Activated CD4-positive, alpha-beta T cell treated with anti-CD3 and anti-CD28 coated beads, Interleukin-2, amount 50 U/mL, for 1 hour (primary cell): Measurements from ENCODE around the gene GBE1.
"Not testable (repeated sequence)": the region's sequence is repeated elsewhere in the genome, so short reads cannot be mapped to it uniquely, and the experiment has no call there.

Source experiments
- DNase-seq: peaks from one replicate; pipeline ENCODE4 v3.0.0-alpha.2; 2020

Gene GBE1

DNA sequence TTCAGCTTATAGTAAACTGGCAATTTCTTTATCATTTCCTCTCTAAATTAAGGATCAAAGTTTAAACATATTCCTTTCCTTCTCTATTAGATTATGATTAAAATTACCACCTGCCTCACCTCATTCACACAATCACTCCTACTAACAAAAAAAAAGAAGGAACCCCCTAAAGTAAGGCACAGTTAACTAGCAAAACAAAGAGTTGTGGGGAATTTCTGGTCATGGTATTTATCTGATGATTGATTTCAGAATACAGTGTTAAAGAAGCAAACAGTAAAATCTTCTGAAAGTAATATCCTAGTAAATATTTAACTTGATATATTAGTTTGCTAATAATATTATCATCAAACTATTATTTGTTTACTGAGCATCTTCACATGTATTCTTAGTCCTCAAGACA lies 8.8 kb downstream of the GBE1 start:
- DNase-seq, result no peak

DNA sequence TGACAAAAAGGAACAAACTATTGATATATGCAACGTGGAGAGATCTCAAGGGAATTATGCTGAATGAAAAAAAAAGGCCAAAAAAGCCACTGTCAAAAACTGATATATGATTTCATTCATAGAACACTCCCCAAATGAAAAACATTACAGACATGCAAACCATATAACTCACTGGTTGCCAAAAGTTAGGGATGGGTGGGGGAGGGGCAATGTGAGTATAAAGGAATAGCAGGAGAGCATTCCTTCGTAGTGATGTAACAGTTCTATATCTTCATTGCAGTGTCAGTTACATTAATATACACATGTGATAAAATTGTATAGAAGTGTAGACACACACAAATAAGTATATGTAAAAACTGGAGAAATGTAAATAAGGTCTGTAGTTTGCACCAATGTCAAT lies 12.2 kb downstream of the GBE1 start:
- no peak for DNase-seq

DNA sequence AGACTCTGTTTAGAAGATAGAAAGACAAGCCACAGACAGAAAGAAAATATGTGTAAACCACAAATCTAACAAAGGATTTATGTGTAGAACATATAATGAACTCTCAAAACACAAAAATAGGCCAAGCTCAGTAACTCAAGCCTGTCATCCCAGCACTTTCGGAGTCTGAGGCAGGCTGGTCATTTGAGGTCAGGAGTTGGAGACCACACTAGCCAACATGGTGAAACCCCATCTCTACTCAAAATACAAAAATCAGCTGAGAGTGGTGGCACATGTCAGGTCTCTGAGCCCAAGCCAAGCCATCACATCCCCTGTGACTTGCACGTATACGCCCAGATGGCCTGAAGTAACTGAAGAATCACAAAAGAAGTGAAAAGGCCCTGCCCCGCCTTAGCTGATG lies 14.2 kb downstream of the GBE1 start:
- not testable (repeated sequence) for DNase-seq

DNA sequence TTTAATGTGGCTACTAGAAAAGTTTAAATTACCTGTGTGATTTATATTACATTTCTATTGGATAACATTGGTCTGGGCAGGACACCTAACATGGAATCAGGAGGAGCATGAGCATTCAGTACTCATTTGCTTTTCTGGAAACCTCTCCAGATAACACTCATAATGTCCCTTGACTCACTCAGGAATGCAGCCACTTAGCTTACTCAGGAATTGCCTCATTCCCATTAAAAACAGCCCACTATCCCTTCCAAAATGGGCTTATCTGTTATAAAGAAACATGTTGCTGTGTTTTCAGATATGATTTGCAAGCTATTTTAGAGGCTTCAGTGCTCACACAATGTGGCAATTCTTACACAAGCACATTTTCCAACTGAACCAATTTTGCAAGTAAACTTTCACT lies 17.1 kb downstream of the GBE1 start:
- DNase-seq, result no peak

DNA sequence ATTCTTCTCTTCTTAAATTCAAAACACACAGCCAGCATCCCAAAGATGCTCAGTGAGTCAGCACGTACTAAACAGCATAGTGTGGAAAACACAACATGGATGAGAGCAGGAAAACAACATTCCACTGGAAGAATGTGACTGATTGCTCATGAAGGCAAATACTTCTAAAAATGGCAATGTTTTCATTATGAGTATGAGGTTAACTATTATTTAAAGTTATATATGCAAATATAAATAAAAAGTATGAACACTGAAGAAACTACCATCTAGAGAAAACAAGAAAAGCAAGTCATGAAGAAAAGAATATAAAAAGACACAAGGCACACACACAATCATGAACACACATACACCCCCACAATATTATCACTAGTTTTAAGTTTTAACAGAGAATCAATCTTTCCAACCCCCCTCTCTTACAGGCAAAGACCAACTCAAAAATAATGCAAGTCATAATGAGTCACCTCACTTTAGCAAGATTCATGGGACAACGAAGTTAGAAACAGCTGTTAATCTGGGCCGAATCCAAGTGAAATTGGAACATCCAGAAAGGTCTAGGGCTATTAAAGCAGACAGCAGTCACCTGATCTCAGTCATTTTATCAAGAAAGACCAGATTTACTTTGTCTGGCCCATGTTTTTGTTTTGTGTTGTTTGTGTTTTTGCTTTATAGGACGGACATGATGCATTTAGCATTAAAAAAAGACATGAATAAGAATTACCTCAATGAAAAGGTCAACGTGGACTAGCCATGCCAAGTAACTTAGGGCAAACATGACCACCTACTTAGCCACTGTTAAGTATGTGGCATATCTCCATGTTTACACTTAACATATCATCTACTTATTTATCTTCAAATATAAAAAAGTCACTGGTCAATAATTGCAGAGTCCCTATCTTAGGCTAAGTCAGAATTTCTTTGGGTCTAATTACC lies 18.1 kb downstream of the GBE1 start:
- DNase-seq, result no peak

DNA sequence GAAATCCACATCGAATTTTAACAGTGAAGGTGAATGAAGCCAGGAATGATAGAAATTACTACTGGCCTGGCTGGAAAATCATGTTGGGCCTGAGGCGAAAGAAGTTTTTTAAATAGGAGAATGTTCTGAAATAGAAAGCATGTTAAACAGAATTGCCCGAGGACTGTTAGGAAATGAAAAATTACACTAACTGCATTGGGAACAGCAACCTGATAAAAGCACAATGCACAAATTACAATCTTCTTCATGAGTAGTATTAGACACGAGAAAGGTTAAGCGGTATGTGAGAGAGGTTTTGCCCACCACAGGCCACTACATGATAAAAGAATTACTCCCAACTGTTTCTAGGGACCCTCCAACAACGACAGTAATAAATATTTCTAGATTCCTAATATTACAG lies 18.9 kb downstream of the GBE1 start:
- no peak for DNase-seq

DNA sequence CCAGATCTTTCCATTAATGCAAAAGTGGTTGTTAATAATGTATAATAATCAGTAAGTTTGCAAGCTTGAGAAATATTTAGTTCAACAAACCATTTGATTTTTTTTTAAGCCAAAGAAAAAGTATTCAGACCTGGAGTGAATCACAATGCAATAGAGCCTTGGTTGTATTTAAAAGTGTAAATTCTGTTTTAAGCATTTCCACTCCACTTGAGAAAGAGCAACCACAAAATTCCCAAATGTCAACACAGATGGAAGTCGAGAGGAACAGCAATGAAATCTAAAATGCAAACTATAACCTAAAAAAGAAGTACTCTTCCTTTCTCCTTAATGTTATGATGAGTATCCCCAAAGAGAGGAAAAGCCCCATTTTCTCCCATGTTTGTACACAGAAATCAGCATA lies 20.2 kb downstream of the GBE1 start:
- DNase-seq, result no peak

DNA sequence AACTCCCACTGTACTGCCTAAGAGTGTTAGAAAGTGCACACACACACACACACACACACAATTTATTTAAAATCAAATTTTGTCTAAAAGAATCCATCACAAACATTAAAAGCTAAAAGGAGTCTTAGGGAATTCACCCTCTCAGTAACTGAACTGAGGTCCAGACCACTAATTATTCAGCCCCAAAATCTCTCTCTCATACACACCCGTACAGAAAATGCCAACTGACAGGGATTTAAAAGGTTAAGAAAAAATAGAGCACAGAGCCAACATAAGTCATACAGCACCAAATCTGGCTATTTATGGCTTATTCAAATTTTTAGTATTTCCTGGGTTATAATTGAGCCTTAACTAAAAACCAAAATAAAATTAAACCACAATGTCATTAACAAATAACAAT lies 20.7 kb downstream of the GBE1 start:
- DNase-seq, result no peak

DNA sequence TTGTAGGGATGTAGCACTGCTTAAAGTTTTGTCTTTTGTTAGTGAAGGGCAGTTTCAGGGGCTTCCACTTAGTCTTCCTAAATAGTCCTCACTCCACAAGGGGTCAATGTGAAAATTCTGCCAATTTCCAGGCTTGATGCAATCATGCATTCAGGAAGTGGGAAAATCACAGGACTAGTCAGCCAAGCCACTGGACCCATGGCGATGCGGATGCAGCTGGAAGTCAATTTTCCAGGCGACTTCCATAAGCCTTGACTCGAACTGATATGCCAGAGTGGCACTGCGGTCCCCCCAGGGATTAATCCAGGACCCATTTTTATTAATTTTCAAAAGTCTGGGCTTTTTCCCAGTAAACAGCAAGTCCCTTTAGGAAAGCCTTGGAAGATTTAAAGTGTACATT lies 26.1 kb downstream of the GBE1 start:
- DNase-seq, result no peak

DNA sequence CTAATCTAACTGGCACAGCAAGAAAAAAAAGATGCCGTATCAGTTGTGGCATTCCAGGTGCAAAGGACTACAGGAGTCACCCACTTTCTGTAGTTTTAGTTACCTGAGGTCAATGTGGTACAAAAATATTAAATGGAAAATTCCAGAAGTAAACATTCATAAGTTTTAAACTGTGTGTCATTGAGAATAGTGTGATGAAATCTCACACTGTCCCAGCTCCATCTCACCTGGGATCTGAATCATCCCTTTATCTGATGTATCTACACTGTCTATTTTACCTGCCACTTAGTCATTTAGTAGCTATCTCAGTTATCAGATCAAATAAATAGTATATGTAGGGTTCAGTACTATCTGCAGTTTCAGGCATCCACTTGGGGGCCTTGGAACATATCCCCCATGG lies 26.7 kb downstream of the GBE1 start:
- no peak for DNase-seq

DNA sequence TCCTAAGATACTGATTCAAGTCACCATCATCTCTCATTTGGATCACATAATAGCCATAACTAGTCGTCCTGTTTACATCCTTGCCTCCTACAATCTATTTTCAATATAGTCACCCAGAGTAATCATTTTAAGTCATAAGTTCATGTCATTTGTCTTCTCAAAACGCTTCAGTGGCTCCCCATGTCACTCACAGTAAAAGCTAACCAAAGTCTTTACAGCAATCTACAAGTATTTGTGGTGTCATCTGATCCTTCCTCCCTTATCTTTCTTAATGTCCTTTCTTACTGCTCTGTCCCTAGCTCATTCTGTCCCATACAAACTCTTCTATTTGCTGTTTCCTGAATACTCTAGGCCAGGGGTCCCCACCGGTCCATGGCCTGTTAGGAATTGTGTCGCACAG lies 28.8 kb downstream of the GBE1 start:
- DNase-seq, result no peak

DNA sequence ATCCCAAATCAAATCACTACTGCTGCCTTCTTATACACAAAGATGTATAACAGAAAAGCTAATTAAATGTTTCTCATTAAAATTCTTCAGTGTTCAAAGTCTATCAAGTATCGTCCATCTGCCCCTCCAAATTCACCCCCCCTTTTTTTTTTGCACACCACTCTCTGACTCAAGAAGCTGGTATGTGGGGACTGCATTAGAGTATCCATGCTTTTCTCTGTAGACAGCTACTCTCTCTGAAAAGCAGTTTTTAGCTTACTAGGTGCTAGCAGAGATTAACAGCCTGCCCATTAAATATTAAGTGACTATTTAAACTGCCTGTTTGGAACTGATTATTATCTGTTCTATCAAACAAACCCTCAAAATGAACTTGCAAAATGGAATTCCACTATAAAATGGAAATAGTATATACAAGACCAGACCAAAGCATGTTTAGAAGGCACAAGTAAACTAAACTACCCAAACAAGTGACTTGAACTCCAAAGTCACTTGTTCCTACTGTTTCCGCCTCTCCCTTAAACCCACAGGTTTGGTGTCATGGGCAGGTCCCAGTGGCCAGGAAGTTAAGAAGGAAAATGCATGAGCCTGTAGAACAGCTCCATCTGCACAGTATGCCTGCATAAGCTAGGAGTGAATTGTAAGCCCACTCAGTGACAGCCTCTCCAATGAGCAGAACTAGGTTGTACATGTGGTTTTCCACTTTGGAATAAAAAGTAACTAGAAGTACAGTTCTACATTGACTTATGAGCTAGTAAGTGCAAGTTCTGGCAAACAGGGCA lies 32.5 kb downstream of the GBE1 start:
- DNase-seq, result no peak

DNA sequence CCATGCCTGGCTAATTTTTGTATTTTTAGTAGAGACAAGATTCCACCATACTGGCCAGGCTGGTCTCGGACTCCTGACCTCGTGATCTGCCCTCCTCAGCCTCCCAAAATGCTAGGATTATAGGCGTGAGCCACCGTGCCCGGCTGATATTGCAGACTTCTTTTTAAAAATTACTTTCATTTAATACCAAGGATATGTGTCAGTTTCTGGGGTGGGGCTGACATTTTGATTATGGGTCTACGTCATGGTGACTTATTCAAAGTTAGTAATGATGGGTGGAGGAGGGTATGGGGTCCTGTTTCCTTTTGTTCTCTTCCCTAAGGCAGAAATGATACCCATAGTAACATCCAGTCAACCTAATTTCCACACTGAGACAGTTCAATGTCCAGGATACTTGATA lies 34.7 kb downstream of the GBE1 start:
- DNase-seq, result no peak

DNA sequence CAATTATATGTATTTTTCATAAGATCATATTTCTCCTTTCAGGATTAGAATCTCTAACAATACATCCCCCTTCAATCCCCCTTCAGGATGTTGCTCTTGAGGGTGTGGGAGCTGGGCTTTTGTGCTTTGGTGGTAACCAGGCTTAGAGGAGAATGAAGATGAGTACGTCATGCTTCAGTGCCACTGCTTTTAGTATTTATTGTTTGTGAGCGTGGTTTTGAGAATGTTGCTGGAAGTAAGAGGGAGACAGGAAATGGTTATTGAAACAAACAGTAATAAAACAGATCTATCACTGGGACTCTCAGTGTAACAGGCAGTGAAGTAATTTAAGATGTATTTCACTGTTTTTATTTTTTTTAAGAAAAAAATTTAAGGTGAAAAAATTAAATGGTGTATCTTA lies 35.3 kb downstream of the GBE1 start:
- no peak for DNase-seq

DNA sequence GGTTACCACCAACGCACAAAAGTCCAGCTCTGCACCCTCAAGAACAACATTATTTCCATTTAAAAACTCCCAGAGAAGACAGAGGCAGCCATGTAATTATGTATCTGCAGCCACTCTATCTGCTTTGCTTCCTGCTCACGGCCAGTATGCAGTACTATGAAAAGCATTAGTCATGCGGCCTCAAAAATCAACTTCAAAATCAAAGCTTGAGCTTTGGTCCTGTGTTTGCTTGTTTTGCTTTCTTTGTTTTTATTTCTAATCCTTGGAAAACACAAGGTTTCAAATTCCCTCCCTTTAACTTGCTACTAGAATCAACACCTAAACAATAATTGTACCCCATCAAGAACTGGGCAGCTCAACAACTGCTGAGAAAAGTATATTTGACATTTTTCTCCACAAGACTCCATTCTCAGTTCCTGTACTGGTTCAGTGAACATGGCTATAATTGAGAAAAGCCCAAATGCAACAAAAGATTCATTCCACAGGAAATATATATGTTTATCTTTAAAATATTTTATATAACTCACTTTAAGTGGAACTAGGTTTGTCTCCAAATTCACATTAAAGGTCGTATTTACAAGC lies 37.6 kb downstream of the GBE1 start:
- DNase-seq, result no peak

DNA sequence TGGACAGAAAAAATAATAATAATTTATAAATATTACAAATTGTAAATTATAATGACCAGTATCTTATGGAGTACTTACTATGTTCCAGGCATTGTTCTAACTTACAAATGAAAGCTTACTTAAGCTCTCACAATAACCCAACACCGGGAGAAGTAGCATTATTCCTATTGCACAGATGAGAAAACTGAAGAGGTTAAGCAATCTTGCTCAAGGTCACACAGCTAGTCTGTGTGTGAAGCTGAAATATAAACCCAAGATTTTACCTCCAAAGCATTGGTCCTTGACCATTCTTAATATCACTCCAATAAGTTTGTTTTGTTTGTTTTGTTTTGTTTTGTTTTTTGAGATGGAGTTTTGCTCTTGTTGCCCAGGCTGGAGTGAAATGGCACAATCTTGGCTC lies 43.1 kb downstream of the GBE1 start:
- no peak for DNase-seq

DNA sequence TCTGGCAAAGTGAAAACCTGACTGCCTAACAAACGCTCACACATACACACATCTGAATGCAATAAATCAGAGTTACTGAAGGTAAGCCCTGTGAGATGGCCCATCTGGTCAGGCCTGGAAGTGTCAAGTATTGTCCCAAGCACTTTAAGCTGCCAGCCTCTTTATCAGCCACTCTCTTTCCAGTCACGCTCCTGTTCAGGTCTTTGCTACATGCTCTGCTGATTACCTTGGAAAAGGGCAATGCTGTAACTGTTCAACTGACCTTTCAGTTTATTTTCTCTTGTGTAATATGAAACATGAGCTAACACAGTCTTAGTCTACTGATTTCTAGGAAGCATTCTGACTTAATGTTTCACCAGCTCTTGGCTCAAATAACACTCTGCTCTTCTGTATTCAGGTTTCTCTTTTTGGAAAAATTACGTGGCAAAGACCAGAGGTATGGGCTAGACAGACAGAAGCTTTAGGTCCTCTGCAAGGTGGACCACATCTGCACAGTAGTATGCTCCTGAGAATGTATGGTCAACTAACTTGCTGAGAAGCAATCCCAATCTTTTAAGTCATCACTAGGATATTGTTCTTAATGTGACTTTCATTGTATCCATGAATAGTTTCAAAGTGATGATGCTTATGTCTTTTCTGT lies 44.5 kb downstream of the GBE1 start:
- DNase-seq, result no peak

DNA sequence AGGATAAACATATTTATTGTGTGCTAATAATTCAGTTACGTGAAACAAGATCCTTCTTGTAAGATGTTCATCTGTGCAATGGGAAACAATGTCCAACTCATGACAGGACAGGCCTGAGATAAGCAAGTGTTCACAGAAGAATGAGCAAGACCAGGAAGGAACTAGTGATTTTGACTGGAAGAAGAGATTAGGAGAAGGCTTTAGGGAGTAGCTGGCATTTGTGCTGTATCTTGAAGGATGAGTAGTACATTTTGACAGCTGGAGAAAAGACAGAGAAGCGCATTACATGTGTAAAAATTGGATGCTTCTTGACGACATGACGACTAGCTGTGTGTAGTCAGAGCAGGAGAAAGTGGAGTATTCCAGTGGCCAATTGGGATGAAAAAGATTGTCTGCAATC lies 48.4 kb downstream of the GBE1 start:
- DNase-seq, result no peak

DNA sequence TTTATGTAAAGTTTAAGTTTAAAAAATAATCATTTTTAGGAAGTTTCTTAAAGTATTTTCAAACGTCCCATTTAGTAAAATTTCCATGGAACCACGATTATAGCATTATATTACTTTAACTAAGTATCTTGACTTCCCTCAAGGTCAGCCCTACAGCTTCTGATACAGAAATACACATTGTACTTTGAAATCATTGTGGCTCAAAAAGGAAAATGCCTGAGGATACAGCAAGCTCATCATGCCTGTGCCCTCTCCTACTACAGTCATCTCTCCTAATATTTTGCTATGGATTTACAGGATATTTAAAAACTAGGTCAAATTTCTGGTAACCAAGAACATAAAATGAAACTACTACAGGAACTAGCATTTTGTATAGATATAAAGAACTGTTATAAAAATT lies 51.8 kb downstream of the GBE1 start:
- no peak for DNase-seq

DNA sequence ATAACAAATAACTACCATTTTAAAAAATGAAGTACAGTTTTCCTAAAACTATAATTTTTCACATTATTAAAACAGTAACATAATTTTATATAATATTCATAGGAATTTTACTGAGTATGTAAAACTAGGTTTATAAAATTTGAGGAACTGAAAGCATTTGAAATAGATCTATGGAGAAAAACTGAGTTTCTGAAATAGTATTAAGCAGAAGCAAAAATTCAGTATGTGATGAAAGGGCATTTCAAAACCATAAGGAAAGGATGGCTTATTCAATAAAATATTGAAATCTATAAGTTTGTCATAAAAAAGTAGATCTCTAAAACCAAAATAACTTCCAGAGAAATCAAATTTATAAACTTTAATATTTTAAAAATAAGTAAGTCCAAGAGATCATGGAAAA lies 53.4 kb downstream of the GBE1 start:
- no peak for DNase-seq

DNA sequence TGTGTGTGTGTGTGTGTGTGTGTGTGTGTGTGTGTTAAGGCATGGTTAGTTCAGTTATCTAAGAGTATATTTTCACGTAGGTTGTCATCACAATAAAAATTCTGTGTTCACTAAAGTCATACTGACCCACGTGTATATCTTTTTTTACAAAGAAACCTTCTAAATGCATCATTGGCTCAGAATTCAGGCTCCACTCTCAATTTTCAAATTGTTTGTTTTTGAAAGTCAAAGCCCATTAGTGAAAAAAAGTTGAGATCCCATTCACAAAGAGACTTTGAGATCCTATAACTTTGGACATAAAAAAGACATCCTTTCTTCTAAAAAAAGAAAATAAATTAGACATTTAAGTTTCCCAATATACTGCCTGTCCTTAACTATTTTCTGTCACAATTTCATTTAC lies 59.3 kb downstream of the GBE1 start:
- DNase-seq, result no peak

DNA sequence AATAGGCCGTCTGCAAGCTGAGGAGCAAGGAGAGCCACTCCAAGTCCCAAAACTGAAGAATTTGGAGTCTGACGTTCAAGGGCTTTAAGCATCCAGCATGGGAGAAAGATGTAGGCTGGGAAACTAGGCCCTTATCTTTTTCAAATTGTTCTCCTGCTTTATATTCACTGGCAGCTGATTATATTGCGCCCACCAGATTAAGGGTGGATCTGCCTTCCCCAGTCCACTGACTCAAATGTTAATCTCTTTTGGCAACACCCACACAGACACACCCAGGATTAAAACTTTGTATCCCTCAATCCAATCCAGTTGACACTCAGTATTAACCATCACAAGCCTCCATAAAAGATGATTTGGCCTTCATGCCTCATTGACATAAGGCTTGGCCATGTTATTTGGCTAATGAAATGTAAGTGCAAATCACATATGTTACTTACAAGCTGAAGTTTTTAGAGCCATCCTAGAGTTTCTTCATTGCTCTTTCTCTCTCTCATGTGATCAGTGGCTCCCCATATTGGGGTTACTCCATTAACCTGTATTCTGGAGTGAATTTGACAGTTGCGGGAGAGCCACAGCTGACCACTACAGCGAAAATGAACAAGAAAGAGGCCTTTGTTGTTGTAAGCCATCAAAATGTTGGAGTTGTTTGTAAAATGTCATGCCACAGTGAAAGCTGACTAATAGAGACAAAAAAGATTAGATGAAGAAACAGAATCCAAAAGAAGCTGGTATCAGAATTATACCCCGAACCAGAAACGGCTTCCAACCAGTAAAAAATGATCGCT lies 61.7 kb downstream of the GBE1 start:
- no peak for DNase-seq

DNA sequence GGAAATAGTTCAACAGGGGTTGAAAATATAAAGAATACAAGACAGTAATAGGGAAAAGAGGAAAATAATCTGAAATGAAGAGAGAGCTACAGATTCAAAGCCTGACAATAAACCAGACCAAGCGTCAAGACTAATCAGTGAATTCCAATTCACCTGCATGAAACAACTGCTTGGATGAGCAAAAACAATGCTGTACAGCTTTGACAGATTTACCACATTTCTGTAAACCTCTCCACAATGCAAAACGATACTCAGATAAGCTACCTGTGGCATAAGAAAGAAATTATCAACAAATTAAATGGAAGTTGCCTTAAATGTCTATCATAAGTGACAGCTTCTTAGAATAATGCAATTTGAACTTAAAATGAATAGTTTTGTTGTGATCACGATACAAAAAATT lies 65.4 kb downstream of the GBE1 start:
- no peak for DNase-seq
